Measurements from ENCODE around the gene KLK1.
A peak's percentile ranks its signal among the peaks of the same experiment; 100 is the strongest.

The KLK1 gene

GRCh38 chr19:50837300-50837699 lies 13.7 kb upstream of the KLK1 start:
- in situ Hi-C loops (cut with MboI; ENCODE audit: low pct_unique_long_range_greater_than_20kb, low sequenced_read_pairs, unreplicated experiment), result no loop called here
- TF ChIP-seq CTCF (IDR thresholded peaks at IDR 0.05; ENCODE audit: extremely low read depth, insufficient read depth, missing control alignments), result no peak
- DNase-seq (ENCODE audit: low spot score), result no peak

GRCh38 chr19:50836543-50837195 lies 13.1 kb upstream of the KLK1 start:
- peak; percentile 24 for DNase-seq (ENCODE audit: low spot score)
- in situ Hi-C loops (cut with MboI; ENCODE audit: low pct_unique_long_range_greater_than_20kb, low sequenced_read_pairs, unreplicated experiment), result no loop called here
- TF ChIP-seq CTCF (IDR thresholded peaks at IDR 0.05; ENCODE audit: extremely low read depth, insufficient read depth, missing control alignments), result no peak

GRCh38 chr19:50835785-50836542 lies 12.4 kb upstream of the KLK1 start:
- peak; percentile 93 for DNase-seq (ENCODE audit: low spot score)
- TF ChIP-seq CTCF (IDR thresholded peaks at IDR 0.05; ENCODE audit: extremely low read depth, insufficient read depth, missing control alignments), result peak; percentile 3
- in situ Hi-C loops (cut with MboI; ENCODE audit: low pct_unique_long_range_greater_than_20kb, low sequenced_read_pairs, unreplicated experiment), result no loop called here

- in situ Hi-C loops (cut with MboI; ENCODE audit: low pct_unique_long_range_greater_than_20kb, low sequenced_read_pairs, unreplicated experiment), result no loop called here
- DNase-seq (ENCODE audit: low spot score), result no peak
- no peak for TF ChIP-seq CTCF (IDR thresholded peaks at IDR 0.05; ENCODE audit: extremely low read depth, insufficient read depth, missing control alignments)
These were observed 11.7 kb upstream of the KLK1 start for GRCh38 chr19:50835103-50835784.

GRCh38 chr19:50833802-50834167 lies 10.2 kb upstream of the KLK1 start:
- no peak for DNase-seq (ENCODE audit: low spot score)
- in situ Hi-C loops (cut with MboI; ENCODE audit: low pct_unique_long_range_greater_than_20kb, low sequenced_read_pairs, unreplicated experiment), result no loop called here
- TF ChIP-seq CTCF (IDR thresholded peaks at IDR 0.05; ENCODE audit: extremely low read depth, insufficient read depth, missing control alignments), result no peak

- DNase-seq (ENCODE audit: low spot score), result peak; percentile 12
- in situ Hi-C loops (cut with MboI; ENCODE audit: low pct_unique_long_range_greater_than_20kb, low sequenced_read_pairs, unreplicated experiment), result no loop called here
- no peak for TF ChIP-seq CTCF (IDR thresholded peaks at IDR 0.05; ENCODE audit: extremely low read depth, insufficient read depth, missing control alignments)
These were observed 9.7 kb upstream of the KLK1 start, which contains the start of gene KLK15 for GRCh38 chr19:50833117-50833801. Gene KLK15, minus strand, starts transcription at chr19:50833574. Its CDS starts 2,082 bp downstream, at chr19:50831492.
